Measurements from ENCODE around the gene ROBO1.

ROBO1 gene

DNA sequence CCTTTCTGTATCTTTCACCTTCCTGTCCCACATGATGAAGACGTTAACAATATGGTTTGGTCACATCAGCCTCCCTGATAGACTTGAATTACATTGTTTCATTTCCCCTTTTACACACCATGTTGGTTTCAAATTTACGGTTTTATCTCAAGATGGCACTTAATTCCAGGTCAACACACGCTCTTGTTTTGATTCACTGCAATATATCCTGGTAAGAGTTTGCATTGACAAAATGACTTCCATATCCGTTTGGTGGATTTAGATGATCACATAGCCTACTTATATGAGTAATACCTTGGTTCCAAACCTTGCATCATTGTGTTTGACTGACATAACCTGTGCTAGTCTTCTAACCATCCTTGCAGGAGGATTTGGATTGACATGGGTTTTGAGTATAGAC lies 499.4 kb downstream of the ROBO1 start:
- Histone ChIP-seq H3K9me3 (no peaks in the 10 kb centered on the region), H3K4me3 (no peak overlapping the region), H3K27me3 (no peaks in the 10 kb centered on the region), H3K4me1 (no peaks in the 10 kb centered on the region), H3K4me2 (no peak overlapping the region), H4K20me1 (no peaks in the 10 kb centered on the region), H3K9ac (no peak overlapping the region), H3K27ac (no peak overlapping the region), H3K36me3 (no peaks in the 10 kb centered on the region)
- no peak for TF ChIP-seq Cebpa-rat (IDR thresholded peaks at IDR 0.05)

GRCh38 chr3:79264892-79265291 lies 502.9 kb downstream of the ROBO1 start:
- no peak overlapping the region for H3K4me3 ChIP-seq
- H3K27ac ChIP-seq: no peak overlapping the region

DNA sequence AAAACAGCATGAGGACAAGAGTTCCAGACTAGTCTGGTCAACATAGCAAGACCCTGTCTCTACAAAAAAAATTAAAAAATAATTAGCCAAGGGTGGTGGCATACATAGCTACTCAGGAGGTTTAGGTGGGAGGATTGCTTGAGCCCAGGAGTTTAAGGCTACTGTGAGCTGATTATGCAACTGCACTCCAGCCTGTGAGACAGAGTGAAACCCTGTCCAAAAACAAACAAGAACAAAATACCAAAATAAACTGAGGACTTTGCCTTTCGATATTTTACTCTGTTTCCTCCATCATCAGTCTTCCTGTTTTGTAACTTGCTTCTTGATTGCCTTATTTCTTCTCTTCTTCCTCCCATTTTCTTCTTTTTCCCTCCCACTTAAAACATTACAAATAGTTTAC lies 504.4 kb downstream of the ROBO1 start:
- H3K4me1 ChIP-seq: no peaks in the 10 kb centered on the region
- H3K4me3 ChIP-seq: no peak overlapping the region
- no peak for TF ChIP-seq Cebpa-rat (IDR thresholded peaks at IDR 0.05)

More at GRCh38 chr3:79264892-79265291, 502.9 kb downstream of the ROBO1 start:
- no peaks in the 10 kb centered on the region for H3K4me1 ChIP-seq
- no peak overlapping the region for H3K9ac ChIP-seq
- no peak for TF ChIP-seq Cebpa-rat (IDR thresholded peaks at IDR 0.05)
- H3K27me3 ChIP-seq: no peaks in the 10 kb centered on the region
- no peaks in the 10 kb centered on the region for H4K20me1 ChIP-seq
- no peaks in the 10 kb centered on the region for H3K9me3 ChIP-seq
- no peaks in the 10 kb centered on the region for H3K36me3 ChIP-seq
- no peak overlapping the region for H3K4me2 ChIP-seq

GRCh38 chr3:79258479-79258878 lies 509.3 kb downstream of the ROBO1 start:
- no peaks in the 10 kb centered on the region for H3K4me1 ChIP-seq
- no peaks in the 10 kb centered on the region for H3K9me3 ChIP-seq
- H3K27ac ChIP-seq: no peak overlapping the region
- no peak overlapping the region for H3K4me2 ChIP-seq
- H3K36me3 ChIP-seq: no peaks in the 10 kb centered on the region
- no peak overlapping the region for H3K4me3 ChIP-seq
- no peak for TF ChIP-seq Cebpa-rat (IDR thresholded peaks at IDR 0.05)
- no peaks in the 10 kb centered on the region for H4K20me1 ChIP-seq
- no peaks in the 10 kb centered on the region for H3K27me3 ChIP-seq
- no peak overlapping the region for H3K9ac ChIP-seq

More for the DNA sequence above, 504.4 kb downstream of the ROBO1 start:
- Histone ChIP-seq H4K20me1 (no peaks in the 10 kb centered on the region), H3K9ac (no peak overlapping the region), H3K27ac (no peak overlapping the region), H3K36me3 (no peaks in the 10 kb centered on the region), H3K4me2 (no peak overlapping the region), H3K9me3 (no peaks in the 10 kb centered on the region), H3K27me3 (no peaks in the 10 kb centered on the region)

GRCh38 chr3:79257791-79258190 lies 510.0 kb downstream of the ROBO1 start:
- Histone ChIP-seq H3K4me2 (no peak overlapping the region), H4K20me1 (no peaks in the 10 kb centered on the region), H3K36me3 (no peaks in the 10 kb centered on the region), H3K27me3 (no peaks in the 10 kb centered on the region), H3K27ac (no peak overlapping the region), H3K4me3 (no peak overlapping the region), H3K4me1 (no peaks in the 10 kb centered on the region), H3K9me3 (no peaks in the 10 kb centered on the region), H3K9ac (no peak overlapping the region)
- no peak for TF ChIP-seq Cebpa-rat (IDR thresholded peaks at IDR 0.05)

DNA sequence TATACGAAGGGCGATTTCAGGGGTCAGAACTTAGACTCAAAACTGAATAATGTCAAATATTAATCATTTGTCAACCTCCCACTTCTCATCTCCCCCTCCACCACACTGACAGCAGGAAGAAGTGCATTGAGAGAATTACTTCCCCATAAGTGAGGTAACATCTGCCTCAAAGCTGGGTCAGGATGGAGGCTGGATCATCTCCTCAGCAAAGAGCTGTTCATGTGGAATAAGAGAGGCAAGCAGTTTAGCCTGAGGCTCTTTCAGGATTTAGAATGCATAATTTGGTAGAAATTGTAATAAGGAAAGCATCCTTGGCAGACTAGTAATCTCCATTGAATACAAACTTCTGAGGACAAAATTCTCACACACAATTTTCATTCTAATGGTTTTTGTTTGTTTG lies 512.1 kb downstream of the ROBO1 start:
- H3K27ac ChIP-seq: no peak overlapping the region
- H3K4me1 ChIP-seq: no peaks in the 10 kb centered on the region
- TF ChIP-seq Cebpa-rat (IDR thresholded peaks at IDR 0.05): no peak
- no peaks in the 10 kb centered on the region for H3K9me3 ChIP-seq
- no peak overlapping the region for H3K9ac ChIP-seq
- H3K36me3 ChIP-seq: no peaks in the 10 kb centered on the region
- H3K27me3 ChIP-seq: no peaks in the 10 kb centered on the region
- H4K20me1 ChIP-seq: no peaks in the 10 kb centered on the region
- no peak overlapping the region for H3K4me3 ChIP-seq
- H3K4me2 ChIP-seq: no peak overlapping the region

GRCh38 chr3:79255292-79255691 lies 512.5 kb downstream of the ROBO1 start:
- Histone ChIP-seq H3K4me1 (no peaks in the 10 kb centered on the region), H3K4me3 (no peak overlapping the region), H3K9ac (no peak overlapping the region), H3K4me2 (no peak overlapping the region), H3K27ac (no peak overlapping the region), H3K9me3 (no peaks in the 10 kb centered on the region), H4K20me1 (no peaks in the 10 kb centered on the region), H3K36me3 (no peaks in the 10 kb centered on the region), H3K27me3 (no peaks in the 10 kb centered on the region)
- TF ChIP-seq Cebpa-rat (IDR thresholded peaks at IDR 0.05): no peak

DNA sequence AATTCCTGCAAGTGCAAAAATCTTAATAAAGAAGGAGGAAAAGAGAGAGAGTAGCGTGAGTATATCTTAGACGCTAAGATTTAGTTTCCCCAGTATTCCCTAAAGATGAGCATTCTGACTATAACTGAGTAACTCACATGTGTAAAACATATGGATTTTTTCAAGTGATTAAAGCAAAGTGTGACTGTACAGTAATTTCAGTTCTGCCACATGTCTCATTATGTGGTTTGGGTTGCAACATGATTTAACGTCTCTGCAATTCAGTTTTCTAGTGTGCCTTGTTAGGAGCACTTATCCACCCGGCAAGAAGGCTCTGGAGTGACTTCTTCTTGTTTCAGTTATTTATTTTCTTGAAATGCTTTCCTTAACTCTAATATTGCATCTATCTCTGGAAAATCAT lies 514.1 kb downstream of the ROBO1 start:
- no peak for TF ChIP-seq Cebpa-rat (IDR thresholded peaks at IDR 0.05)
- Histone ChIP-seq H3K27me3 (no peaks in the 10 kb centered on the region), H4K20me1 (no peaks in the 10 kb centered on the region), H3K9me3 (no peaks in the 10 kb centered on the region), H3K36me3 (no peaks in the 10 kb centered on the region), H3K4me3 (no peak overlapping the region), H3K27ac (no peak overlapping the region), H3K4me1 (no peaks in the 10 kb centered on the region), H3K4me2 (no peak overlapping the region), H3K9ac (no peak overlapping the region)

- H3K27ac ChIP-seq: no peak overlapping the region
These were observed 514.5 kb downstream of the ROBO1 start for GRCh38 chr3:79253271-79253670.

GRCh38 chr3:79250746-79251145 lies 517.1 kb downstream of the ROBO1 start:
- Histone ChIP-seq H3K4me2 (no peak overlapping the region), H3K4me3 (no peak overlapping the region), H3K4me1 (no peaks in the 10 kb centered on the region), H4K20me1 (no peaks in the 10 kb centered on the region), H3K9ac (no peak overlapping the region), H3K9me3 (no peaks in the 10 kb centered on the region), H3K36me3 (no peaks in the 10 kb centered on the region), H3K27ac (no peak overlapping the region), H3K27me3 (no peaks in the 10 kb centered on the region)
- no peak for TF ChIP-seq Cebpa-rat (IDR thresholded peaks at IDR 0.05)

More at GRCh38 chr3:79253271-79253670, 514.5 kb downstream of the ROBO1 start:
- Histone ChIP-seq H3K4me1 (no peaks in the 10 kb centered on the region), H4K20me1 (no peaks in the 10 kb centered on the region), H3K36me3 (no peaks in the 10 kb centered on the region), H3K4me2 (no peak overlapping the region), H3K27me3 (no peaks in the 10 kb centered on the region), H3K4me3 (no peak overlapping the region), H3K9me3 (no peaks in the 10 kb centered on the region), H3K9ac (no peak overlapping the region)
- no peak for TF ChIP-seq Cebpa-rat (IDR thresholded peaks at IDR 0.05)

DNA sequence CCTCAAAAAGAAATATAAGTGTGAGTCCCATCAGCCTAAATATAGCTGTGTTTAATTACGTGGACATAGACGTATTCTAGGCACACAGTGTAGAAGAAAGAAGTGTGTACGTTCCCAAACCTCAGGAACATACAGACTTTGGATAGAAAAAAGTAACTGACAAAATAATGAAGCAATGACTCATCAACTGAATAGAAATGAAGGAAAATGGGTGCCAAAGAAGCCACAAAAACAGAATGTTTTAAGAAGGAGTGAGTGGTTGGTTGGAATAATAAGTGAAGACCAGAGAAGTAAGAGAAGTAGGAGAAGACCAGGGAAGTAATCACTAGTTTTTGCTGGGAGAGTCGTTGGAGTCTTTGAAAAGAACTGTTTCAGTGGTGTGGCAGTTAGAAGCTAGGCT lies 518.1 kb downstream of the ROBO1 start:
- H4K20me1 ChIP-seq: no peaks in the 10 kb centered on the region
- H3K9ac ChIP-seq: no peak overlapping the region
- no peaks in the 10 kb centered on the region for H3K27me3 ChIP-seq
- no peak overlapping the region for H3K4me3 ChIP-seq
- TF ChIP-seq Cebpa-rat (IDR thresholded peaks at IDR 0.05): no peak
- H3K9me3 ChIP-seq: no peaks in the 10 kb centered on the region
- no peaks in the 10 kb centered on the region for H3K4me1 ChIP-seq
- H3K27ac ChIP-seq: no peak overlapping the region
- no peak overlapping the region for H3K4me2 ChIP-seq
- H3K36me3 ChIP-seq: no peaks in the 10 kb centered on the region

Measured in BLaER1 (cell line).